Smooth muscle cell (in vitro differentiated cells): Measurements from ENCODE around the gene ZFP92. TPM values are rescaled to one million over a fixed set of nuclear protein-coding genes. Genes with fewer than 3 reads are reported as not detected.

Experiments
- DNase-seq: peaks from one replicate; lab custom pipeline; 2025; ENCODE audit not compliant: unreplicated experiment; lab: John Stamatoyannopoulos, UW
- H2AFZ ChIP-seq: fragments of 200-600 bp; sonication (generic); 2 replicates; pipeline ENCODE4 v1.6.0; 2016; ENCODE audit warnings: antibody characterized with exemption, low read depth, mild to moderate bottlenecking
- H3F3A ChIP-seq: fragments of 200-600 bp; sonication (generic); 2 replicates; pipeline ENCODE4 v1.6.0; 2017; ENCODE audit warnings: antibody characterized with exemption, low read depth
- H3K27ac ChIP-seq: fragments of 200-600 bp; sonication (generic); 2 replicates; pipeline ENCODE4 v1.5.1; 2016; ENCODE audit warnings: low read depth, mild to moderate bottlenecking
- H3K27me3 ChIP-seq: fragments of 200-600 bp; sonication (generic); 2 replicates; pipeline ENCODE4 v1.6.1; 2016; ENCODE audit warnings: low read depth, mild to moderate bottlenecking
- H3K36me3 ChIP-seq: fragments of 200-600 bp; sonication (generic); 2 replicates; pipeline ENCODE4 v1.5.1; 2016; ENCODE audit warnings: low read depth
- H3K4me1 ChIP-seq: fragments of 200-600 bp; sonication (generic); 2 replicates; pipeline ENCODE4 v1.5.1; 2016; ENCODE audit warnings: low read depth
- H3K4me2 ChIP-seq: fragments of 200-600 bp; sonication (generic); 2 replicates; pipeline ENCODE4 v1.6.0; 2016; ENCODE audit warnings: mild to moderate bottlenecking
- H3K4me3 ChIP-seq: fragments of 200-600 bp; sonication (generic); 2 replicates; pipeline ENCODE4 v1.5.1; 2016; ENCODE audit warnings: mild to moderate bottlenecking
- H3K79me2 ChIP-seq: fragments of 200-600 bp; sonication (generic); 2 replicates; pipeline ENCODE4 v1.6.0; 2016; ENCODE audit warnings: low read depth, mild to moderate bottlenecking
- H3K9ac ChIP-seq: fragments of 200-600 bp; sonication (generic); 2 replicates; pipeline ENCODE4 v1.6.0; 2016; ENCODE audit warnings: low read depth
- H3K9me3 ChIP-seq: fragments of 200-600 bp; sonication (generic); replicated peaks from 2 replicates; pipeline ENCODE4 v1.5.1; 2016; ENCODE audit warnings: low read depth
- H4K20me1 ChIP-seq: fragments of 200-600 bp; sonication (generic); 2 replicates; pipeline ENCODE4 v1.6.0; 2016; ENCODE audit warnings: low read depth
- CTCF ChIP-seq: fragments of 200-600 bp; sonication (generic); IDR thresholded peaks from 2 replicates; pipeline ENCODE4 v1.5.1; 2017; ENCODE audit warnings: borderline replicate concordance, mild to moderate bottlenecking, antibody characterized with exemption; ENCODE audit not compliant: insufficient read depth, poor library complexity, severe bottlenecking
- WGBS: methylation state at CpG from one replicate; pipeline ENCODE4 v1.1.7; 2016; ENCODE audit warnings: low lambda C conversion rate; 5-methylcytosine and 5-hydroxymethylcytosine counted together
- polyA plus RNA-seq: library from polyadenylated mRNA; unstranded; fragments of >200 nt; fragmentation: Nextera tagmentation; extraction: Ambion mirVana; gene quantifications from 2 replicates; pipeline ENCODE4 v1.2.1, GENCODE V29; 2016
- total RNA-seq: library from RNA; depleted of rRNA; stranded (reverse); fragments of >200 nt; gene quantifications from 2 replicates; pipeline ENCODE4 v1.2.3, GENCODE V29; 2014

The ZFP92 gene
- total and polyA plus RNA-seq, 2 experiments from 2014 or later = 0.73 to 1.3 TPM

DNA sequence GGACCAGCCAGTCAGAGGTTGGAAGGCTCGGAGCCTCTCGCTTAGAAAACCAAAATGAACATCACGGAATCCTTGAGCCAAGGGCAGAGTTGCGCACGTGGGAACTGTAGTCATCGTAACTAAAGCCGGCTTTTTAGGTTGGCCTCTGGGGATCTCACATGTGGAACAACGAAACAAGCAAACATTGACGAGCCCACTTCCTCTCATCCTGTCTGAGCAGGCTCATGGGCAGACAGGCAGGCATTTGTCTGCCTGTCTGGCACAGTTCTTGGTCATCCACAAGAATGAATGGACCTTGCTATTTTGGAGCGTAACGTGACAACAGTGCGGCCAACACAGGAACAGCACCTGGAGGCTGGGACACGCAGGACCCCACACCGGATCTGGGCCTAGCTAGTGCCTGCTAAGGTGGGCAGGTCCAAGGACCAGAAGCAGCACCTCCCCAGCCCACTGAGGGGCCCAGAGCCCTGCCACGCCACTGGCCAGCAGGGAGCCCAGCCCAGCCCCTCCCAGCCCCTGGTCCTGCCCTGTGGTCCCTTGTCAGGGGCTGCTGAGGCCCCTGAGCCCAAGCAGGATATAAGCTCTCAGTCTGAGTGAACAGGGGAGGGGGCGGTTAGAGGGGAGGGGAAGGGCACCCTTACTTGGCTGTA, 43.8 kb downstream of the ZFP92 start:
- Histone ChIP-seq H2AFZ (no peak overlapping the region), H3K9me3 (no peaks in the 10 kb centered on the region), H3K27ac (no peak overlapping the region), H3K27me3 (no peaks in the 10 kb centered on the region), H3K36me3 (no peaks in the 10 kb centered on the region), H3K79me2 (no peaks in the 10 kb centered on the region), H3K4me3 (no peak overlapping the region), H3K4me2 (no peak overlapping the region), H3K9ac (no peak overlapping the region), H4K20me1 (no peaks in the 10 kb centered on the region), H3K4me1 (no peaks in the 10 kb centered on the region), H3F3A (no peaks in the 10 kb centered on the region)
- WGBS = 91% methylated on average over 14 of the region's 16 CpGs
- no peak for DNase-seq
- no peak for TF ChIP-seq CTCF

DNA sequence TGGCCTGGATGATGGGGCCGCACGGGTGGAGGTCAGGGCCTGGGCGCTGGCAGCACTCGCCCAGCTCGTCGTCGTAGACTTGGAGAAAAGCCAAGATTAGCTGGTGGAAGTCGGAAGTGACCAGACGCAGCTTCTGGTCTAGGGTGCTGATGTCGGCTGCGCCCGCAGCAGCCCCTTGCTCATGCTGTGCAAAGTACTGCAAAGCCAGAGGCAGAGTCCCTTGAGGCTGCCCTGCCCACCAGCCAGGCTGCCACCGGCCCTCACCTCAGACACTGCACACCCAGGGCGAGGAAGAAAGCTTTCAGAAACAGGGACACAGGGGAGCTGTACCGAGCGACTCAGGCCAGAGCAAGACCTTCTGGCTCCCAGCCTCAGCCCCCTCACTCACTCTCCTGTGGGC, 44.3 kb downstream of the ZFP92 start:
- Histone ChIP-seq H3K4me1 (no peaks in the 10 kb centered on the region), H3K36me3 (no peaks in the 10 kb centered on the region), H3K27me3 (no peaks in the 10 kb centered on the region), H3K27ac (no peak overlapping the region), H3K79me2 (no peaks in the 10 kb centered on the region), H3K9me3 (no peaks in the 10 kb centered on the region), H2AFZ (no peak overlapping the region), H4K20me1 (no peaks in the 10 kb centered on the region), H3K4me2 (no peak overlapping the region), H3K4me3 (no peak overlapping the region), H3K9ac (no peak overlapping the region), H3F3A (no peaks in the 10 kb centered on the region)
- no peak for DNase-seq
- WGBS = 91% methylated on average over 16 of the region's 16 CpGs
- TF ChIP-seq CTCF = no peak

DNA sequence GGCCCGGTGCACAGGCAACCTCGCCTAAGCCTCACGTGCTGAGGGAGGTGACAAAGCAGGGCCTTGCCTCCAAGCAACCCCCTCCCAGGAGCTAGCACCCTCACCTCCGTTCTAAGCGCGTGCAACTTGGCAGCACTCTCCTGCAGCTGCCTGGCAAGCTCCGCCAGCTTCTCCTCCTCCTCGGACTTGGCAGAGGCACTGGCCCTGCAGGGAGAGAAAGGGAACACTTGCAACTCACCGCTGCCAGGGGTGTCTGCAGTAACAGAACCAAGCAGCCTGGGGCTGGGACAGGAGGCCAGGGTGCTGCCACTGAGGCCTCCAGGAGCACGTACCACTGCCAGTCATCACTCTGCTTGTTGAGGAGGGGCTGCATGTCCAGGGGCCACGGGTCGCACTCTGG, 44.9 kb downstream of the ZFP92 start:
- Histone ChIP-seq H4K20me1 (no peaks in the 10 kb centered on the region), H3F3A (no peaks in the 10 kb centered on the region), H3K36me3 (no peaks in the 10 kb centered on the region), H3K27me3 (no peaks in the 10 kb centered on the region), H3K9me3 (no peaks in the 10 kb centered on the region), H3K4me2 (no peak overlapping the region), H3K4me1 (no peaks in the 10 kb centered on the region), H3K4me3 (no peak overlapping the region), H3K9ac (no peak overlapping the region), H3K27ac (no peak overlapping the region), H3K79me2 (no peaks in the 10 kb centered on the region), H2AFZ (no peak overlapping the region)
- no peak for TF ChIP-seq CTCF
- DNase-seq = no peak
- 89% methylated on average over 12 of the region's 12 CpGs for WGBS

GRCh38 chrX:153456704-153457103, 45.4 kb downstream of the ZFP92 start:
- DNase-seq = no peak
- WGBS = 93% methylated on average over 9 of the region's 9 CpGs

More at GRCh38 chrX:153456704-153457103, 45.4 kb downstream of the ZFP92 start:
- Histone ChIP-seq H3K4me3 (no peak overlapping the region), H3K4me1 (no peaks in the 10 kb centered on the region), H3K36me3 (no peaks in the 10 kb centered on the region), H4K20me1 (no peaks in the 10 kb centered on the region), H3K9me3 (no peaks in the 10 kb centered on the region), H3K79me2 (no peaks in the 10 kb centered on the region), H3K27me3 (no peaks in the 10 kb centered on the region), H3K4me2 (no peak overlapping the region), H3F3A (no peaks in the 10 kb centered on the region), H2AFZ (no peak overlapping the region), H3K27ac (no peak overlapping the region), H3K9ac (no peak overlapping the region)
- TF ChIP-seq CTCF = no peak
